ENCODE data around the gene OLFM2.
"Not testable (repeated sequence)": the region's sequence is repeated elsewhere in the genome, so short reads cannot be mapped to it uniquely, and the experiment has no call there.

OLFM2 gene

GRCh38 chr19:9941231-9941630 lies 4.9 kb upstream of the OLFM2 start:
- DNase-seq: no peak

DNA sequence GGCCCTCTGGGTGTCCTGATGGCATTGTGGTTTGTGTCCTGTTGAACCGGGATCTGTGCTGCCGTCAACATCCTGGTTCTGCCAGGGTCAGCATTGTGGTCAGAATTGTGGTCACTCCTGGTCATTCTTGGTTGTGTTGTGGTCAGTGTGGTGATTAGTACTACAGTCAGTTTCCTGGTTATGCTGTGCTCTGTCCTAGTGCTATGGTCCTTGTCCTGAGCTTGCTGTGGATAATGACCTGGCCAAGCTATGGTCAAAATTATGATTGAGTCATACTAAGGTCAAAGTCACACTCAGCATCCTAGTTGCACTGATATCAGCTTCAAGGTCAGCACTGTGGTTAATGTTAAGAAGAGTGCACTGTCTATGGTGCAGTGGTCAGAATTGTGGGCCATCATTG lies 4.5 kb upstream of the OLFM2 start:
- DNase-seq: no peak

GRCh38 chr19:9939301-9939913 lies 3.1 kb upstream of the OLFM2 start:
- DNase-seq: no peak

DNA sequence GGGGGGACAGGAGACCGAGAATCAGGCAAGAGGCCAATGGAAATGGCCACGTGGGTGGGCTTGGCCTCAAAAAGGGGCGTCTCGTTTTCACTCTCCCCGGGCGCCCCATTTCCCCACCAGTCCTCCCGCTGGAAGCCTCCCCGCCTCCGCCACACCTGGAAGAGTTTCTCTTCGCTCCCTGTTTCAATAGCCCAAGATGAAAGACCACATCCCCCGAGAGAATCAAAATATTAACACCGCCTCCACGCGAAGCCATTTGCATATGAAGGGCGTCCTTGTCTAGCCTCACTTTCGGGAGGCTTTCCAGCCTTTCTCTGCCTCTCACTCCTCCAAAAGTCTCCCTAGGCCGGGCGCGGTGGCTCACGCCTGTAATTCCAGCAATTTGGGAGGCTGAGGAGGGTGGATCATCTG lies 691 bp upstream of the OLFM2 start:
- no peak for DNase-seq

GRCh38 chr19:9935506-9936325 lies 599 bp downstream of the OLFM2 start:
- DNase-seq: no peak

GRCh38 chr19:9934132-9934950 lies 2.0 kb downstream of the OLFM2 start:
- peak; percentile 42 for DNase-seq

DNA sequence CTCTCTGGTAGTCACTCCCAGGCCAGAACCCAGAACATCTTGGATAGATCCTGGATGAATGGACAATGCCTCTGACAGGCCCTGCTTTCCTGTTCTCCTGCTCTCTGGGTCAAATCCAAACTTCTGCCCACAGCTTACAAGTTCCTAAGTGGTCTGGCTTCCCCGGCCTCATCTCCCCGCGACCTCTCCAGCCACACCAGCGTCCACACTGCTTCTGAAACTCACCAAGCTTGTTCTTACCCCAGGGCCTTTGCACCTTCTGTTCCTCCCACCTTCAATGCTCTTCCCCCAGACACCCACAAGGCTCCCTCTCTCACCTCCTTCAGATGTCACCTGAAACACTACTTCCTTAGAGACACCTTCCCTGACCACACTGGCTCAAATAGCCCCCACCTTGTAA lies 3.5 kb downstream of the OLFM2 start:
- DNase-seq: no peak

DNA sequence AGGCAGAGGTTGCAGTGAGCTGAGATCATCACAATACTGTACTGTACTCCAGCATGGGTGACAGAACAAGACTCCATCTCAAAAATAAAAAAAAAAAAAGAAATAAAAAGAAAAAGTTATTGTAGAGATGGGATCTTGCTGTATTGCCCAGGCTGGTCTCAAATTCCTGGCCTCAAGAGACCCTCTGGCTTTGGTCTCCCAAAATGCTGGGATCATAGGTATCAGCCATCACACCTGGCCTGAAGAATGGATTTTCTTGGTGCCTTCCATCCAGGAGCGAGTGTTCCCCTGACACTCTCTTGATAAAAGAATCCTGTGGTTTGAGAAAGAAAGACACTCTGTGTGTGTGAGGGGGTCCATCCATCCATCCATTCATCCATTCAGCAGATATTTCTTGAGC lies 4.7 kb downstream of the OLFM2 start:
- DNase-seq: no peak

- DNase-seq: no peak
These were observed 12.9 kb downstream of the OLFM2 start for GRCh38 chr19:9923440-9923839.

- DNase-seq: not testable (repeated sequence)
These were observed 13.4 kb downstream of the OLFM2 start for GRCh38 chr19:9922782-9923379.

DNA sequence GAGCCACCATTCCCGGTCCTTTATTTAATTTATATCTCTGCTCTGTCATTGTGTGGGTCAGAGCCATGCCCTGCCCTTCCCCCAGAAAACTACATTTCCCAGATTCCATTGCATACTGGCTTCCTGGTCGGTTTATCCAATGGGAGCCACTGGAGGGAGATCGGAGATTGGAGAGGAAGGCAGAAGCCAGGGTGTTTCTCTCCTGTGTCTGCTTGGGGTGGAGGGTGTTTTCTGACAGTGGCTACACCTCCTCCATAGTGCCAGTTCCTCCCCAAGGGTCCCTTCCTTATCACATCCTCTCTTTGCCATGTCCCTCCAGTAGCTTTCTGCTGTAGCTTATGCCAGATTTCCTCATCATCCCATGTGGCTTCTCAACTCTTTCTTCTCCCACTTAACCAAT lies 19.0 kb downstream of the OLFM2 start:
- DNase-seq: peak; percentile 12

- no peak for DNase-seq
These were observed 19.6 kb downstream of the OLFM2 start for GRCh38 chr19:9916719-9917118.

DNA sequence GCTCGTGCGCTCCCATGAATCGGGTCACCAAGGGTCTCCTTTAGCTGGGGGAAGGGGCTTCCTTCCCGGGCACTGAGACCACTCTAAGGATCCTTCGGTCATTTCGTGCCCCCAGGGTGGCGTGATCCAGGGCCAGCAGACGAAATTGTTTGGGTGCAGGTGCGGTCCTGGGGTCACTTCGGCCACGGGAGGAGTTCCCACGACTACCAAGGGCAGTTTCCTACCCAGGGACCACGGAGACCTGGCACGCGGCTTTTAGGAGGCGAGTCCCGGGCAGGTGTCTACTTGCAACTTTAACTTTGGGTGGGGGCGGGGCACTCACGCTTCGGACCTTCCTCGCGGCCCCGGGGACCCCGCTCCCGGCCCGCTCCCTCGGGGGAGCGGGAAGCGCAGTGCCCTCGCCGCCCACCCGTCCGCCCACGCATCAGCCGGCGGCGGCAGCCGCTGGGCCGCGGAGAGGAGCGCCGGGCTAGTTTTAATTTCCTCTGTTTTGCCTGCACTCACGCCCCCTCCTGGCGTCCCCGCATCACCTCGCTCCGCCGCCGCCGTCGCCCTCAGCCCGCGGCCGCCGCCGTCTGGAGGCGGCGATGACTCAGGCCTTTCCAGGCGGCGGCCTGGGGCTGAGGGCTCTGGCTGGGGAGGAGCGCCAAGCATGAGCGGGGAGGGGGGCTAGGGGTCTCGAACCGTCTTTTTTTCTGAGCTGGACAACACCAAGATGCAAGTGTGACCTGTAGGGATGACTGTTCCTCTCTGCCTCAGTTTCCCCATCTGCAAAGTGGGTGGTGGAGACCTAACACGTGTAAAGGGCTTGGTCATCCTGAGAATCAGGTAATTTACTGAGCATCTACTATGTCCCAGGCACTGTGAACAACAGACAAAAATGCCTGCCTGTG lies 21.8 kb downstream of the OLFM2 start:
- DNase-seq: peak; percentile 12

- DNase-seq: no peak
These were observed 22.4 kb downstream of the OLFM2 start for GRCh38 chr19:9914001-9914314.

GRCh38 chr19:9913237-9914000 lies 22.9 kb downstream of the OLFM2 start:
- no peak for DNase-seq

GRCh38 chr19:9912551-9913236 lies 23.6 kb downstream of the OLFM2 start:
- DNase-seq: no peak

GRCh38 chr19:9911524-9912185 lies 24.7 kb downstream of the OLFM2 start:
- no peak for DNase-seq

DNA sequence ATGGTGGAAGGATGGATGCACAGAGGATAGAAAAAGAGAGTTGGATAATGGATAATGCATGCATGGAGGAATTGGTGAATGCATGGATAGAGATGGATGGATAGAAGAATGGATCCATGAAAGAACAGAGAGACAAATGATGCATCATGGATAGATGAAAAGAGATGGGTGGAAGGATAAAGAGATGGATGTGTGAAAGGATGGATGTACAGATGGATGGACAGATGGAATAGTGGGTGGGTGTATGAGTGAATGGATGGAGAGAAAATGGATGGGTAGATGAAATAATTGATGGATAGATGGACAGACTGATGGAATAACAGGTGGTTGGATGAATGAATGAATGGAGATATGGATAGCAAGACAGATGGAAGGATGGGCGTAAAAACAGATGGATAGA lies 25.7 kb downstream of the OLFM2 start:
- DNase-seq: no peak

- DNase-seq: no peak
These were observed 27.1 kb downstream of the OLFM2 start for GRCh38 chr19:9909251-9909650.

DNA sequence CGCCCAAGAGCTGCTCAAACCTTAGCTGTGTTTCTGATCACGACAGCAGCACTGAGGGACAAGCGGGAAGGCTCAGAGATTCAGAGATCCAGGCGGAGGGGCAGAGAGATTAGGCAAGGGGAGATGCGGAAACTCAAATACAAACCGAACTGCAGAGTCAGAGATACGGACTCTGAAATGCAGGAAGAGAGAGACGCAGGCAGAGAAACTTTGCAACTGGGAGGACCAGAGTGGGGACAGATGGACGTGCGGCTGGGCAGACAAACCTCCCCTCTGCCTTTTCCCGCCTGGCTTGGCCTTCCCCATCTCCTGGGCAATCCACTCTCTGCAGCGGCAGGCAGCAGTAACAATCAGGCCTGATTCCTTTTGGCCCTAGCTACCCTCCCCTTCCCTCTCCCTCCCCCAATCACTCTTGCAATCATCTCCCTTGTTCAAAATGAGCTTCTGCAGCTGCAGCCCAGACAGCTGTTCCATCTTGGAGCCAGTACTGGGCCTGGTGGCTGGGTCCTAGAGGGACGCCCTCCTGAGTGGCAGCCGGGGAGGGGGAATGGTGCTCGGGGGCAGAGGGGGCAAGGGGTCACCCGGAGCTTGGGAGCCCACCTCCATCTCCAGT lies 29.7 kb downstream of the OLFM2 start:
- DNase-seq: no peak
